NCI-H1048 (cell line): ENCODE data around the gene UBD.

Source experiments
- DNase-seq: peaks from one replicate; lab custom pipeline; 2025; lab: John Stamatoyannopoulos, UW

The UBD gene

GRCh38 chr6:29559524-29560287 is at the start of gene UBD:
TSS of gene UBD (minus strand) at chr6:29559732. CDS start at chr6:29559701, 31 bp downstream.
- no peak for DNase-seq

DNA sequence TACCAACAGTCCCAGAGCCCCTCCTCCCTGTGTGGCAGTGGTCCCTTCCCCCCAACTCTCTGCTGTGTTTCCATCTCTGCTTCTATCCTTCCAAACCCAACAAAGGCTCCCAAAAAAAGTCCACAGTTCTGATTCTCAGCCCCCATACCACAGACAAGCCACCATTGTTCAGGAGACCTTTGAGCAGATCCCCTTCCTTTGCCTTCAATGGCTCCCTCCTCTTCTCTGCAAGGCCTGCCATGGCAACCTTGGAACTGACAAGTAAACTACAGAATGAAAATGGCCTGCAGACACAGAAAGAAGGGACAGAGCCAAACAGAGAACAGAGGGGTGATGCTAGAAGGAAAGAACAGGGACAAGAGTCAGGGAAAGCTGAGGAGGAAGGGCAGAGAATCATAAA is 48.6 kb upstream of the UBD start:
- no peak for DNase-seq

DNA sequence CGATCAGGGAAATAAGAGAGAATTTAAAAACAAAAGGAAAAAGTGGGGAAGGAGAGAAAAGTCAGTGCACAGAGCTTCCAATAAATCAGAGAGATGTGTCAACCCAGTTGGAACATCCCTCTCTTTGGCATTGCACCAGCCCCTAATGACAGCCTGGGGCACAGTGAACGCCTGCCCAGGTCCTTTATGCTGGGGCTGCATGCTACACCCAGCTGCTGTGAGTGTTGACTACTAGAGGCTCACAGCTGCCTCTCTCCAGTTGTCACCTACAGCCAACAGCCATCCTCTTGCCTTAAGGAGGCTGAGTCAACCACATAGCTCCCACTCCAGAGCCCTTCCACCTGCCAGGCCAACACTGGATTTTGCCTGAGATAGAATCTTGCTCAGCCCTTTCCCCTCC is 44.4 kb upstream of the UBD start:
- DNase-seq = no peak

DNA sequence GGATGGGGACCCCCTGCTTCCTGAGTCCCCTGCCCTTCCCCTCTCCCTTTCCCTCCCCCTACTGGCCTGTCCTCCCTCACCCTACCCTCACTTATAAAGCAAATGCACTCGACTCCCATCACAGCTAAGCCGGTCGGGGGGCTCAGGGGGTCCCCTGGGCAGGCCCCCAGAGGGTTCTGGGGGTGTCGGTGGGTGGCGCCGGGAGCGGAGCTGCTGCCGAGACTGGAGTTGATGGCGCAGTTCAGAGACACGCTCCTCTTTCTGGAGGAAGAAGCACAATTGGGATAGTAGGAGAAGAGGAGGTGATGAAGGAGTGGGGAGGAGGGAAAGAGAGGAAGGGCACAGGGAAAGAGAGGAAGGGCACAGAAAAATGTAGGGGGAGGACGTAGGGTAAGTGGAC is 43.9 kb upstream of the UBD start:
- DNase-seq = no peak

- no peak for DNase-seq
Measured at GRCh38 chr6:29602564-29603361, 43.2 kb upstream of the UBD start.

DNA sequence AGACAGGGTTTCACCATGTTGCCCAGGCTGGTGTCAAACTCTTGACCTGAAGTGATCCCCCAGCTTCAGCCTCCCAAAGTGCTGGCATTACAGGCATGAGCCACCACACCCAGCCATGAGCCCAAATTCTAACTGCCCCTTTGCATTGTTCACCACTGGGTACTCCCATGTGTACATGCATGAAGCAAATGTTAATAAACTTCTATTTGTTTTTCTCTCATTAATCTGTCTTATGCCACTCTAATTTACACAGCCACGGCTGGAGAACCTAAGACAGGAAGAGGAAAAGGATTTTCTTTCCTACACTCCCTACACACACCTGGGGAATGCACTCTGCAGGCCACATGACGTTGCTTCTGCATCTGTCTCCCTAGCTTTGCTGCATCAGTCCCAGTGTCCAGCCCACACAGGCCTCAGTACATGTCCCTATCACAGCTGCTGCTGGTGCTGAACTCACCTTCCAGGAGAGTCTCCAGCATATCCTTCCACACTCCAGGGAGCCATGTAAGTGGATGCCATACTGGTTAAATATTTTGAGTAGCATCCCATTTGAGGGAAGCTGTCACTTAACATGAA is 38.7 kb upstream of the UBD start:
- DNase-seq = no peak

DNA sequence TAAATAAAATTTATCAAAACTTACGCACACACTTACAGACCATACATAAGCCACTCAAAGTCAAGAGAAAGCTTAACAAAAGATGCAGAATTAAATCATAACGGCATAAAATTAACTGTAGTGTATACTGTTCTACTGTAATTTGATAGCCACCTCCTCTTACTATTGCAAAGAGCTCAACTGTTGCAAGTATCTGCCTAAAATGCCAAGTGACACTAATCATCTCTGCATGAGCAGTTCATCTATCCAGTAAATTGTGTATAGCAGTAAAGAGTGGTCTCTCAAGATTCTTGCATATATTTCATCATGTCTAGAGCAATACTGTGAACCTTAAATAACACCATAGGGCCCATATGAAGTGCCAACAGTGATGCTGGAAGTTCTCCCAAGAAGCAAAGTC is 37.7 kb upstream of the UBD start:
- DNase-seq = no peak

DNA sequence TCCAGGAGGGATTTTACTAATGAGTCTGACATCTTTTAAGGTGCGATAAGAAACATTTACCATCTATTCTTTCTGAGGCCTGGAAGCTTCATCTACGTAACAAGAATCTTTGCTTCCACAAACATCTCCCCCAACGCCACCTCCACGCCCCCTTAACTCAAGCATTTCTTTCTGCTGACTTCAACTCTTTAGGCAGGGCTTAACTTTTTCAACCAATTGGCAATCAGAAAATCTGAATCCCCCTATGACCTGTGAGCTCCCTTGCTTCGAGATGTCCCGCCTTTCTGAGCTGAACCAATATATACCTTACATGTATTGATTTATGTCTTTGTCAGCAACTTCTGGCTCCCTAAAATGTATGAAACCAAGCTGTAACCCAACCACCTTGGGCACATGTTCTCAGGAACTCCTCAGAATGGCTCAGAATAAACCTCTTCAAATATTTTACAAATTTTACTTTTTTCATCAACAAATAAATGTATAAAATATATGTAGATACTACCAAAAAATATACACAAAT is 36.9 kb upstream of the UBD start:
- DNase-seq = no peak

DNA sequence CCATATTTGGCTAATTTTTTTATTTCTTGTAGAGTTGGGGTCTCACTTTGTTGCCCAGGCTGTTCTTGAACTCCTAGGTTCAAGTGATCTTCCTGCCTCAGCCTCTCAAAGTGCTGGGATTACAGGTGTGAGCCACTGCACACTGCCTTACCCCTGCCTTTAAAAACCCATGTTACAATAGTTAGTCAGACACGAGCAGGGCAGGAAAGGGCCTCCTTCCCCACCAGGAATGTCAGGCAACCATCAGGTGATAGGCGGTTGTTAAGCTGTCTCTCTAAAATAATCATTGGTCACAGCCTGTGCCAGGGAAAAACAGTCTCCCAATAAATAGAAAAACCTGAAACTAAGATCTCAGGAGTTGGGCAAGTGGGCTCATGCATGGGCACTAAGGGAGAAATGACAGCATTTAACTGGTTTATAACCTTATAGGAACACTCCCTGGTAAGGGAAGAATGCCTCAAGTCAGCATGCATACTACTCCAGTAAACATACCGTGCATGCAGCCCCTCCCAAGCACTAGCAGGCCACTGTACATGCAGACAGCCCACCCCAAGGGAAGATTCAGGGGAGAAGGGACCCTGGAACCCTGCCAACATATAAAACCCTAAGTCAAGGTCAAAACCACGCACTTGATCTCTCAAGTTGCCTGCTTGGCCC is 33.8 kb upstream of the UBD start:
- no peak for DNase-seq

DNA sequence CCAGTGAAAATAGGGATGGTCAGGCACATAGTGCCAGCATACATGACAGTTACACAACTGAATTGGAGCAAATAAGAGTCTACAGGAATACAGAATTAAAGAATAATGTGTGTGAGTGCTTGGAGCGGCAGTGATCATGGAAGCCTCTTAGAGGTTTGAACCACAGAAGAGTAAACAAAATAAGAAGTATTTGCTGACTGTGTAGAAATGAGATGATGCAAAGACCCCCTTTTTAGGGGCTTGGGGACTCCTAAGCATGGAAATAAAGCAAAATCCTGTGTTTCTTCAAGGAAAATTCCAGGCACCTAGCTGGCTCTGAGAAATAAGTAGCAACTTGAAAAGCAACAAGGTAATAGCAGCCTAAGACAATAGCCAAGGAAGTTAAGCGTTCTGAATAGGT is 32.1 kb upstream of the UBD start:
- no peak for DNase-seq

DNA sequence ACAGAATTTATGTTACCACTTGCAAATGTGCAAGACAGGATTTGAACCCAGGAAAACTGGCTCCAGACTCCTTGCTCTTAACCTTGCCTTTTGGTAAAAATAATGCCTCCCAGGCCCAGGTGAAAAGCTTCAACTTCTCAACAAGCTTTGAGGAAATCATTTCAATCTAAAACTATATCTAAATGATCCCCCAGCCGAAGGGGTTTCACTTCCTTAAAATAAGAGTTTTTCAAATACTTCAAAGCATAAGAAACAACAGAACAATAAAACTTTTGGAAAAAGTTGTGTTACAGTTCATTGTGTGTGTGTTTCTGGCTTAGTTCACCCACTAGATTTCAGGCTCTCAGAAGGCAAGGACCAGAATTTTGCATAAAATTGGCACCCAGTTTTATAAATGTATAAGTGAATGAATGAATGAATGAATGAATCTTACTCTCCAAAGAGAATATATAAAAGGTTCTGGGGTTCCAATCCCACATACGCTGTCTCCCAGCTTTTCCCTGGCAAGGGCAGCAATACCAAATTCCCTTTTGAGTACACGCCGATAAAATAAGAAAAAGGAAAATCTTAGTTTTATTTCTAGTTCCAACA is 30.8 kb upstream of the UBD start:
- DNase-seq = no peak

DNA sequence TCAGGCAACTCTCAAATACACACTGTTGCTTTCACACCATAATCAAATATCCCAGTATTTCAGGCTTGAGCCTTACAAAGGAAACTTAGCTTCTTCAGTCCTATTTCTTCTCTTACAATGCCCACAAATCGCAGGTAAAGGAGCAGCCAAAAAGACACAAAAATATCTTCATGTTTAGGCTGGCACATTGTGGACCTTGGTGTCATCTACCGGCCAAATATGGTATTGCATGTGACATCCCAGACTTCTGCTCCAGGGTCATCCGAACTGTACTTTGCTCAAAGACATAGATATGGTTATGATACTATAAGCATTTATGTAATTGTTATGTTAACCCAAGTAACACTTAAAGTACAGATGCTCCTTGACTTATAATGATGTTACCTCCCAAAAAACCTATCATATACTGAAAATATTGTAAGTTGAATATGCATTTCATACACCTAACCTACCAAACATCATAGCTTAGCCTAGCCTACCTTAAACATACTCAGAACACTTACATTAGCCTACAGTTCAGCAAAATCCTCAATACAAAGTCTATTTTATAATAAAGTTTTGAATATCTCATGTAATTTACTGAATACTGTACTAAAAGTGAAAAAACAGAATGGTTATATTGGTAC is 30.0 kb upstream of the UBD start:
- DNase-seq = no peak

DNA sequence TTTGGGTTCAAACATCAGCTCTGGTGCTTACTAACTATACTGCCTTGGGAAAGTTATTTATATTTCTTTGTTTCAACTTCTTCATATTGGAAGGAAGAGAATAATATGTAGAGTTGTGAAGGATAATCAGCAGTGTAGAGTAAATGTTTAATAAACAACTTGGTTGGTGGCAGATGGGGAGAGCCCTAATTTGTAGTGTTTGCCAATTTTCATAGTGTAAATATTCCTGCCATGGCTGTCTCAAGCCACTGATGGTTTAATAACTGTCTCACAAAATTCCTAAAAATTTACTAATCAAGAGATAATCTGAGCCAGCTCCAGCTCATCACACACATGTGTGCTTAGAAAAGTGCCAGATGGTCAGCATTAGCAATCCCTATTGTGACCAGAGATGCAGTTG is 25.3 kb upstream of the UBD start, which contains the start of gene OR2H2:
OR2H2 (plus strand) TSS at position 301 of the 400 bp plus-strand sequence. CDS start 2,824 bp downstream, outside the sequence.
- no peak for DNase-seq

GRCh38 chr6:29577544-29577943 is 18.0 kb upstream of the UBD start:
- no peak for DNase-seq

DNA sequence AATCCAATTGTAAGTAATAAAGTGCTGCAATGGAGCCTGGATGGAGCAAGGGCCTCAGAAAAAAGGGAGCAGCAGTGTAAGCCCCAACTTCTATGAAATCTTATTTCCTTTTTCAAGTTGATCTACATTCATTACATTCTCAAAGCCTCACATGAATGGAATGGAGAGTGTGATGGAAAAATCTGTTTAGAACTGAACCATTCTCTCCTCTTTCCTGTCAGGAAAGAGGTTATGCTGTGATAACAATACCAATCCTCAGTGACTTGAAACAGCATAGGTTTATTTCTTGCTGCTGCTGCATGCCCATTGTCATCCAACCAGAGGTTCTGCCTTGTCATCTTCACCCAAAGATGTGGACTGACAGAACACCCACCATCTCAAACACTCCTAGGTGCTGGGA is 16.5 kb upstream of the UBD start:
- no peak for DNase-seq

- no peak for DNase-seq
Measured at GRCh38 chr6:29567991-29568390, 8.5 kb upstream of the UBD start.

- DNase-seq = no peak
Measured at GRCh38 chr6:29567541-29567940, 8.0 kb upstream of the UBD start.

DNA sequence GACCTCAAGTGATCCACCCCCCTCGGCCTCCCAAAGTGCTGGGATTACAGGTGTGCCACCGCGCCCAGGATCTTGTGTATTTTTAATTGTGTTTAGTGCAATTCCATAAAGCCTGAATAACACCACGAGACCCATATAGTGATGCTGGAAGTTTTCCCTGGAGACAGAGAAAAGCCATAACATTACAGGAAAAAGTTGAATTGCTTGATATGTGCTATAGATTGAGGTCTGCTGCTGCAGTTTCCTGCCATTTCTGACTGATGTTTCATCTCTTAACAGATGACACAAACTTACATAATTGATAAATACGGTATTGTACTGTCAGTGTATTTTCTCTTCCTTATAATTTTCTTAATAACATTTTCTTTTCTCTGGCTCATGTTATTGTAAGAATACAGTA is 7.3 kb upstream of the UBD start:
- no peak for DNase-seq

DNA sequence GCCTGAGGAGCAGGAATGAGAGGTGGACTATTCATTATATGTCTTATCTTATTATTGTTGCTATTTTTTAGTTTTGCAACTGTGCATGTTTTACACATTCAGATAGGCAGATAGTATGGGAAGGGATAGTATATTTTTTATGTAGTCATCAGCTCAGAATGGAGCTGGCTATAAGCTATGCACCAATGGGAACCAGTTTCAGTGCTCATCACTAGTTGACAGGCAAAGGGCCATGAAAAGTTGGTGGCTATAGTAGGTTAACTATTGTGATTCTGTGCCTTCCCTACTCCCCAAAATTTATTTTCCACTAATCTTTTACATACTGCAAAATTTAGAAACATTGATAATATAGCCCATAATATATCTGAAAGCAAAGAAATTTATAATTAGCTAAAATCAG is 5.3 kb upstream of the UBD start:
- no peak for DNase-seq

DNA sequence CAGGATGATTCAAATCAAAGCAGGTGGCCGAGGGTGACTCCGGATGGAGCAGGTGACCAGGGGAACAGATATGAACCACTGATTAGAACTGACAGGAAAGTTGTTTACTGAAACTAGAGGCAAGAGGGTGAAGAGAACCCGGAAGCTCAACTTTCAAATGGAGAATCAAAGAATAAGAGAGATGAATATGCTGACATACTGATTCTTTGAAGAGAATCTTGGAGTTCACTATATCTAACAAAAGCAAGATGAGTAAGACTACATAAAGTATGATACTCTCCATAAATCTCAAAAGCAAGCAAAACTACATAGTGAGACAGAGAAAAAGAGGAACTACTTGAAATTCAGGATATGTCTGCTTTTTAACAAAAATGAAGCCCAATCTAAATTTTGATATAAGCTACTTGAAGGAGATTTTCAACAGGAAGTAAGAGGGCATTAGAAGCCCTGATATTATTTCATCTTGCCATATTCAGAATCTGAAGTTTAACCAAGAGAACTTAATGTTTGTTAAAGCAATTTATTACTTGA is 4.0 kb upstream of the UBD start:
- DNase-seq = no peak

DNA sequence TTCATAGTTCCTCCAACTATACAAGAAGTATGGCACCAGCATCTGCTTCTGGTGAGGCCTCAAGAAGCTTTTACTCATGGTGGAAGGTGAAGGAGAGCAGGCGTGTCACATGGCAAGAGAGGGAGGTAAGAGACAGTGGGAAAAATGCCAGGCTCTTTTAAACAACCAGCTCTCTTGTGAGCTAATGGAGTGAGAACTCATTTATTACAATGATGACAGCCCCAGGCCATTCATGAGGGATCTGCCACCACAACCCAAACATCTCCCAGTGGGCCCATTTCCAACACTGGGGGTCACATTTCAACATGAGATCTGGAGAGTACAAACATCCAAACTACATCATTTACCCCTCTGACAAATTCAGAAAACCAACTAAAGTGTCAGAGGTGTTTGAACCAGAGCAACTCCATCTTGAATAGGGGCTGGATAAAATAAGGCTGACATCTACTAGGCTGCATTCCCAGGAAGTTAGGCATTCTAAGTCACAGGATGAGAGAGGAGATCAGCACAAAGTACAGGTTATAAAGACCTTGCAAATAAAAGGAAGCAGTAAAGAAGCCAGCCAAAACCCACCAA is 2.2 kb upstream of the UBD start:
- no peak for DNase-seq
